HG02642 (cell line): ENCODE data around the gene CEP112.

Experiments used
- ATAC-seq: cut with Tn5 transposase; IDR thresholded peaks from one replicate; pipeline ENCODE4 v1.9.1; 2021; ENCODE audit warnings: mild to moderate bottlenecking; ENCODE audit not compliant: unreplicated experiment, poor library complexity

Gene CEP112

DNA sequence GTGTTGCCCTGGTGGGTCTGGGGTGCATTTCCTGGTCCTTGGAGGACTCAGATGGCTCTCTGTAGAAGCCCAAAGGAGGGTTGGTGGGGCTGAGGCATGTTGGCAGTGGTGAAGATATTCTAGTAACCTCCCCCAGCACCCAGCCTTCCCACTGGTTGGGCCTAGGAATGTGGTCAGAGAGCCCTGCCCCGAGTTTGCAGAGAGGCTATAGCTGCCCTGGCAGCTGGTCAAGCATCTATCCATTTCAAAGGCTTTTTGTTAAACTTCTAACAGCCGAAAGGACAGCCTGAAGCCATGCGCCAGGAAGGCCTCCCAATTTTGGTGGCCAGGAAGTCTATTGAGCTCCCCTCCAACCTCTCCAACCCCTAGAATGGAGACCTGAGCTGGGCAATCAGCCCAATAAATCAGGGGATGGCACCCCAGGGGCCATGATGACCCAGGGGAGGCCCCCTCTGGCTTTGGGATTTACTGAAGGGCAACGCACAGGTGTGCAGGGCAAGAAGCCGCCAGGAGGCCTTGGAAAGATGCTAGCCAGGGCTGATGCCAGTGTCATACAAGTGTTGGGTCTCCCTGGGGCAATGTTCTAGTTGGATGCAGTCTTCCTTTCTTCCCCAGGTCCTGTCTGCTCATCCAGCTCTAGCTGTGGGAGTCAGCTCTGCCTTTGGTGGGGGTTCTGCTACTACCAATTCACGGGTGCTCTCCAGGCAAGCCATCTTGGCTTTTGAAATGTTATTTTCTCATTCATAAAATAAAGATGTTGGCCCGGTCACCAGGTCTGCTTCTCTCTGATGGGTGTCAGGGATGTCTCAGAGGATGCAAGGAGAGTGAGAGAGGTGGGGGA, 599.6 kb downstream of the CEP112 start:
- ATAC-seq, result no peak

DNA sequence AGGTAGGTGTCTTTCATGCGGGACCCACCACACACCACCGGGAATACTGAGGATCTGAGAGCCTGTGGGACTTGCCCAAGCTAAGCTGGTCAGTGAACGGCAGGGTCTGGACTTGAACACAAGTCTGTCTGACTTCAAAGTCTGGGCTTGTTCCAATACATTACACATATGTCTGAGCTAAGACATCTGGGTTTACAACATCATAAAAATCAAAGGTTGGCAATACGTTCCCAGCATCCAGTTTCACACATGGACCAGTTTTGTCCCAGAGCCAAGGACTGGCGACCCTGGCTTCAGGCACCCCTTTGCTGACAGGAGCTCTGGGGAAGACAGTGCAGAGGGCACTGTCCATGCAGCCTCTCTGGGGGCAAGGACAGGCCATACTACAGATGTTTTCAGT, 602.6 kb downstream of the CEP112 start:
- no peak for ATAC-seq

DNA sequence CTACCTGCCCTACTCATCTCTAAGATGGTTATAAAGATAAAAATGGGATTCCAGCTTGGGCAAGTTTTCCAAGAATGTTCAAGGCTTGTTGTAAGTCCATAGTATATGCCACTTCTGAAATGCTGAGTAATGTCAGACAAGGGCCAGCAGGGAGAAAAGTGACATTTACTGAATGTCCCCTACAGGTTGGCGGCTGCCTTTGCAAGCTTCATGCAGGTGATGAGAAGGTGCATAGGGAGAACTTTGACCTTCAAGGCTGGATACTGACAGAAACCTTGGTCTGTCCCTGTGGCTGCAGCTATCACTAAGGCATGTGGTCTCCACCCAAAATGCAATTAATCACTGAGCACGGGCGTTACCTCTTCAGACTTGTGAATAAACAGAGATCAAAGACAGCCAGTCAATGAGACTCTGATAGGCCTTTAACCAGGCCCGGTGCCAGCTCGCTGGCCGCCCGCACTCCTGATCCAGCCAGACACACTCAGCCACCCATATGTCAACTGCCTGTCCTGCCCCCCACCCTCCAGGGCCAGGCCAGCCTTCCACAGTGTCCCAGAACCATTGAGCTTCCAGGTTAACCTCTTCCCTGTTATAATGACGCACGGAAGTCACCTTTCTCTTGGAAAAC, 603.6 kb downstream of the CEP112 start:
- ATAC-seq, result no peak

- ATAC-seq, result no peak
These were observed 604.3 kb downstream of the CEP112 start for GRCh38 chr17:65587534-65588180.

- no peak for ATAC-seq
These were observed 605.0 kb downstream of the CEP112 start for GRCh38 chr17:65586899-65587298.
